ENCODE results near the gene NF1.

GRCh38 chr17:31089471-31089870, 5.3 kb upstream of the NF1 start:
- TF ChIP-seq, protein P1, sequence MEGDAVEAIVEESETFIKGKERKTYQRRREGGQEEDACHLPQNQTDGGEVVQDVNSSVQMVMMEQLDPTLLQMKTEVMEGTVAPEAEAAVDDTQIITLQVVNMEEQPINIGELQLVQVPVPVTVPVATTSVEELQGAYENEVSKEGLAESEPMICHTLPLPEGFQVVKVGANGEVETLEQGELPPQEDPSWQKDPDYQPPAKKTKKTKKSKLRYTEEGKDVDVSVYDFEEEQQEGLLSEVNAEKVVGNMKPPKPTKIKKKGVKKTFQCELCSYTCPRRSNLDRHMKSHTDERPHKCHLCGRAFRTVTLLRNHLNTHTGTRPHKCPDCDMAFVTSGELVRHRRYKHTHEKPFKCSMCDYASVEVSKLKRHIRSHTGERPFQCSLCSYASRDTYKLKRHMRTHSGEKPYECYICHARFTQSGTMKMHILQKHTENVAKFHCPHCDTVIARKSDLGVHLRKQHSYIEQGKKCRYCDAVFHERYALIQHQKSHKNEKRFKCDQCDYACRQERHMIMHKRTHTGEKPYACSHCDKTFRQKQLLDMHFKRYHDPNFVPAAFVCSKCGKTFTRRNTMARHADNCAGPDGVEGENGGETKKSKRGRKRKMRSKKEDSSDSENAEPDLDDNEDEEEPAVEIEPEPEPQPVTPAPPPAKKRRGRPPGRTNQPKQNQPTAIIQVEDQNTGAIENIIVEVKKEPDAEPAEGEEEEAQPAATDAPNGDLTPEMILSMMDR (IDR thresholded peaks at IDR 0.05): no peak
- no peak for TF ChIP-seq POLR2A (IDR thresholded peaks at IDR 0.05)

All from prostate gland (tissue), 2 donors.